CD14-positive monocyte (primary cell): ENCODE data around the gene RPEL1. TPM values are rescaled to one million over a fixed set of nuclear protein-coding genes. Genes with fewer than 3 reads are reported as not detected.
"Not testable (repeated sequence)": the region's sequence is repeated elsewhere in the genome, so short reads cannot be mapped to it uniquely, and the experiment has no call there.

Experiments
- DNase-seq, 3 donors: peaks; one replicate each; pipeline ENCODE4 v3.0.0-alpha.2; 2011 to 2022
- H2AFZ ChIP-seq: 2 replicates; pipeline ENCODE4 v1.6.0; 2012; ENCODE audit warnings: mild to moderate bottlenecking, low read depth, low read length, inconsistent platforms; ENCODE audit not compliant: insufficient read depth, poor library complexity, severe bottlenecking
- H3K27ac ChIP-seq, 2 donors: 1 replicate in 1 of 2; 2 replicates in 1 of 2; pipeline ENCODE4 v1.5.1; 2012 to 2013; ENCODE audit warnings: low read length in 2 of 2, control low read depth in 1 of 2, inconsistent platforms in 1 of 2, low read depth in 1 of 2, mild to moderate bottlenecking in 1 of 2
- H3K27me3 ChIP-seq, 2 donors: one replicate each; pipeline versions ENCODE4 v1.6.0 to v1.6.1; 2011 to 2013; ENCODE audit warnings: low read length in 2 of 2; ENCODE audit not compliant: control insufficient read depth in 2 of 2, insufficient read depth in 2 of 2
- H3K36me3 ChIP-seq, 2 donors: replicated peaks in 1 of 2; 1 replicate in 1 of 2; 2 replicates in 1 of 2; pipeline versions ENCODE4 v1.5.1 to v1.6.1; 2012 to 2013; ENCODE audit warnings: low read length in 2 of 2, control low read depth in 1 of 2, inconsistent platforms in 1 of 2, mild to moderate bottlenecking in 1 of 2; ENCODE audit not compliant: insufficient read depth in 2 of 2, control insufficient read depth in 1 of 2
- H3K4me1 ChIP-seq, 2 donors: 1 replicate in 1 of 2; 2 replicates in 1 of 2; pipeline versions ENCODE4 v1.5.1 to v1.6.1; 2012 to 2013; ENCODE audit warnings: low read length in 2 of 2, control low read depth in 1 of 2, inconsistent platforms in 1 of 2, mild to moderate bottlenecking in 1 of 2, moderate library complexity in 1 of 2; ENCODE audit not compliant: insufficient read depth in 2 of 2, control insufficient read depth in 1 of 2
- H3K4me2 ChIP-seq: replicated peaks from 2 replicates; pipeline ENCODE3; 2012; ENCODE audit warnings: low read length, moderate library complexity, mild to moderate bottlenecking; ENCODE audit not compliant: poor library complexity, severe bottlenecking; ENCODE audit errors: extremely low read depth
- H3K4me3 ChIP-seq, 3 experiments: fragments of 200-600 bp in 1 of 3; sonication (generic) in 1 of 3; replicated peaks in 1 of 3; 1 replicate in 2 of 3; 2 replicates in 1 of 3; pipeline ENCODE4 v1.5.1; 2011 to 2013; ENCODE audit warnings: low read length in 3 of 3, mild to moderate bottlenecking in 3 of 3, control low read depth in 2 of 3, low read depth in 2 of 3, inconsistent platforms in 1 of 3, moderate library complexity in 1 of 3
- H3K79me2 ChIP-seq: 2 replicates; pipeline ENCODE4 v1.6.0; 2012; ENCODE audit warnings: mild to moderate bottlenecking, control low read depth, inconsistent platforms, low read length, moderate library complexity; ENCODE audit not compliant: insufficient read depth
- H3K9ac ChIP-seq: 2 replicates; pipeline ENCODE4 v1.6.0; 2017; ENCODE audit warnings: low read length, mild to moderate bottlenecking; ENCODE audit not compliant: insufficient read depth, poor library complexity, severe bottlenecking
- H3K9me3 ChIP-seq, 2 donors: replicated peaks in 1 of 2; 1 replicate in 1 of 2; 2 replicates in 1 of 2; pipeline versions ENCODE4 v1.5.1 to v1.6.1; 2012 to 2013; ENCODE audit warnings: low read length in 2 of 2, control low read depth in 1 of 2; ENCODE audit not compliant: control insufficient read depth in 1 of 2, insufficient read depth in 1 of 2
- H4K20me1 ChIP-seq: 2 replicates; pipeline ENCODE4 v1.6.0; 2012; ENCODE audit warnings: mild to moderate bottlenecking, low read length, control low read depth, moderate library complexity; ENCODE audit not compliant: insufficient read depth
- H3K27ac Mint-ChIP-seq, 7 donors: one replicate each; pipeline ENCODE4 v1.8.0; 2020; ENCODE audit warnings: mild to moderate bottlenecking in 7 of 7, mixed read lengths in 7 of 7, moderate library complexity in 6 of 7, inconsistent platforms in 2 of 7
- H3K27me3 Mint-ChIP-seq, 3 donors: one replicate each; pipeline ENCODE4 v1.8.0; 2021 to 2022; ENCODE audit warnings: low read depth in 3 of 3, mild to moderate bottlenecking in 3 of 3, mixed read lengths in 3 of 3, moderate library complexity in 3 of 3, inconsistent platforms in 1 of 3
- H3K36me3 Mint-ChIP-seq, 2 donors: one replicate each; pipeline ENCODE4 v1.8.0; 2020; ENCODE audit warnings: mixed read lengths in 2 of 2, inconsistent platforms in 1 of 2, mild to moderate bottlenecking in 1 of 2
- H3K4me1 Mint-ChIP-seq: one replicate; pipeline ENCODE4 v1.8.0; 2020; ENCODE audit warnings: mild to moderate bottlenecking, mixed read lengths
- H3K4me3 Mint-ChIP-seq, 2 donors: one replicate each; pipeline ENCODE4 v1.8.0; 2020; ENCODE audit warnings: mild to moderate bottlenecking in 2 of 2, mixed read lengths in 2 of 2, moderate library complexity in 1 of 2
- H3K9me3 Mint-ChIP-seq, 7 donors: one replicate each; pipeline ENCODE4 v1.8.0; 2020 to 2022; ENCODE audit warnings: mixed read lengths in 7 of 7, mild to moderate bottlenecking in 6 of 7, moderate library complexity in 6 of 7, inconsistent platforms in 2 of 7
- CTCF ChIP-seq: fragments of 200-600 bp; IDR thresholded peaks from one replicate; pipeline ENCODE4 v1.8.0; 2022; ENCODE audit warnings: antibody characterized with exemption, mild to moderate bottlenecking
- WGBS: methylation state at CpG from one replicate; pipeline ENCODE4 v1.1.5; 2013; ENCODE audit warnings: missing lambda C conversion rate; ENCODE audit not compliant: insufficient coverage; 5-methylcytosine and 5-hydroxymethylcytosine counted together
- intact Hi-C, 2 donors: fragments of 100-400 bp; cut with micrococcal nuclease; formaldehyde crosslinking; loops; one replicate each; pipeline versions ENCODE4 v1.15.0 to v1.15.1; 2023
- polyA plus RNA-seq, 3 donors: library from polyadenylated mRNA; depleted of rRNA in 1 of 3; unstranded in 2 of 3; stranded (reverse) in 1 of 3; fragments of 300-500 nt in 2 of 3; fragments of >200 nt in 1 of 3; fragmentation: Illumina TruSeq in 2 of 3; gene quantifications; 1 replicate in 2 of 3; 2 replicates in 1 of 3; pipeline ENCODE4 v1.2.3, GENCODE V29; 2012 to 2021

Gene RPEL1
- polyA plus RNA-seq, 3 donors, result not detected

- DNase-seq, result no peak
- H3K27me3 ChIP-seq, result no peaks in the 10 kb centered on the region
- H3K27ac Mint-ChIP-seq, result no peak overlapping the region
- peaks cover 0 to 1% of the 10 kb centered on the region in 2 donors for H3K36me3 Mint-ChIP-seq
- H3K9ac ChIP-seq, result no peak overlapping the region
- peaks cover 13 to 25% of the 10 kb centered on the region in 2 donors for H3K9me3 ChIP-seq
- H3K4me2 ChIP-seq, result no peak overlapping the region
- H3K79me2 ChIP-seq, result no peaks in the 10 kb centered on the region
- peaks cover 0 to 8% (median 5%) of the 10 kb centered on the region in 7 donors for H3K9me3 Mint-ChIP-seq
- H3K4me3 ChIP-seq, result no peak overlapping the region
- no peak overlapping the region for H3K27ac ChIP-seq
- H4K20me1 ChIP-seq, result no peaks in the 10 kb centered on the region
- no peaks in the 10 kb centered on the region for H3K36me3 ChIP-seq
- TF ChIP-seq CTCF, result no peak
- peaks cover 0 to 2% (median 0%) of the 10 kb centered on the region in 3 donors for H3K27me3 Mint-ChIP-seq
- intact Hi-C loops, result no loop called here
- peaks cover 8 to 11% of the 10 kb centered on the region in 2 donors for H3K4me1 ChIP-seq
- H2AFZ ChIP-seq, result no peak overlapping the region
- H3K4me1 Mint-ChIP-seq, result peaks cover 18% of the 10 kb centered on the region
- H3K4me3 Mint-ChIP-seq, result no peak overlapping the region
- 75% methylated on average over 1 of the region's 2 CpGs for WGBS
Observed at GRCh38 chr10:103207141-103207540, 38.5 kb upstream of the RPEL1 start.

- H3K4me1 ChIP-seq, H3K4me2 ChIP-seq, H3K4me3 ChIP-seq, H2AFZ ChIP-seq, H3K36me3 ChIP-seq, H3K36me3 Mint-ChIP-seq, H3K4me3 Mint-ChIP-seq, H3K27ac Mint-ChIP-seq, H3K27me3 ChIP-seq, DNase-seq, H3K27ac ChIP-seq, H3K27me3 Mint-ChIP-seq, intact Hi-C loops, H3K9ac ChIP-seq, H3K79me2 ChIP-seq, H4K20me1 ChIP-seq: not testable (repeated sequence)
- WGBS, result 95% methylated on average over 2 of the region's 3 CpGs
- H3K9me3 ChIP-seq, result peaks cover 13 to 25% of the 10 kb centered on the region in 2 donors
- H3K9me3 Mint-ChIP-seq, result peaks cover 0 to 12% (median 7%) of the 10 kb centered on the region in 7 donors
- H3K4me1 Mint-ChIP-seq, result peaks cover 14% of the 10 kb centered on the region
Observed at GRCh38 chr10:103207643-103208042, 38.0 kb upstream of the RPEL1 start.

- DNase-seq, H3K4me1 ChIP-seq, H3K79me2 ChIP-seq, H3K27me3 Mint-ChIP-seq, H3K4me2 ChIP-seq, H3K36me3 Mint-ChIP-seq, H3K9ac ChIP-seq, H3K27me3 ChIP-seq, intact Hi-C loops, H3K27ac Mint-ChIP-seq, H3K4me3 Mint-ChIP-seq, H3K27ac ChIP-seq, H3K4me1 Mint-ChIP-seq, H2AFZ ChIP-seq, H3K4me3 ChIP-seq, H3K36me3 ChIP-seq, H4K20me1 ChIP-seq: not testable (repeated sequence)
- WGBS, result no CpG with 5 or more reads among the region's 4 CpGs
- peaks cover 13 to 25% of the 10 kb centered on the region in 2 donors for H3K9me3 ChIP-seq
- peaks cover 2 to 17% (median 9%) of the 10 kb centered on the region in 7 donors for H3K9me3 Mint-ChIP-seq
Observed at GRCh38 chr10:103210262-103210661, 35.4 kb upstream of the RPEL1 start.
